Tibial nerve (tissue), 4 donors: ENCODE measurements around the gene ATG7.

Experiments used
- CTCF ChIP-seq, 5 experiments: fragments of 200-600 bp in 3 of 5; fragments of 450-650 bp in 2 of 5; sonication (generic) in 3 of 5; IDR thresholded peaks; one replicate each; pipeline ENCODE4 v1.5.1; 2016 to 2019; ENCODE audit warnings: antibody characterized with exemption in 5 of 5, mild to moderate bottlenecking in 3 of 5, moderate library complexity in 2 of 5
- EP300 ChIP-seq, 2 donors: sonication (generic); formaldehyde crosslinking; IDR thresholded peaks; one replicate each; pipeline ENCODE4 v1.6.1; 2017; ENCODE audit warnings: antibody characterized with exemption in 2 of 2, mild to moderate bottlenecking in 1 of 2
- POLR2A ChIP-seq, 2 donors: fragments of 450-650 bp; IDR thresholded peaks; one replicate each; pipeline ENCODE4 v1.6.1; 2017; ENCODE audit warnings: antibody characterized with exemption in 2 of 2, mild to moderate bottlenecking in 2 of 2, moderate library complexity in 2 of 2

- TF ChIP-seq CTCF (IDR thresholded peaks at IDR 0.05) (no peak), POLR2A (IDR thresholded peaks at IDR 0.05) (no peak), EP300 (IDR thresholded peaks at IDR 0.05) (no peak)
Observed at GRCh38 chr3:11578169-11578568, 306.0 kb downstream of the ATG7 start.
